ENCODE results near the gene RUNX3.
A peak's percentile ranks its signal among the peaks of the same experiment; 100 is the strongest.

The RUNX3 gene

GRCh38 chr1:24935615-24936484 is 5.8 kb upstream of the RUNX3 start:
- DNase-seq (ENCODE audit: low spot score) = peak; percentile 62
- TF ChIP-seq CTCF (IDR thresholded peaks at IDR 0.05; ENCODE audit: extremely low read depth, missing control alignments) = no peak

GRCh38 chr1:24935196-24935526 is 5.1 kb upstream of the RUNX3 start:
- DNase-seq (ENCODE audit: low spot score) = no peak
- no peak for TF ChIP-seq CTCF (IDR thresholded peaks at IDR 0.05; ENCODE audit: extremely low read depth, missing control alignments)

- DNase-seq (ENCODE audit: low spot score) = no peak
Measured at GRCh38 chr1:24934310-24935195, 4.5 kb upstream of the RUNX3 start.

GRCh38 chr1:24933468-24933867 is 3.4 kb upstream of the RUNX3 start:
- DNase-seq (ENCODE audit: low spot score) = no peak
- no peak for TF ChIP-seq CTCF (IDR thresholded peaks at IDR 0.05; ENCODE audit: extremely low read depth, missing control alignments)

More at GRCh38 chr1:24934310-24935195, 4.5 kb upstream of the RUNX3 start:
- TF ChIP-seq CTCF (IDR thresholded peaks at IDR 0.05; ENCODE audit: extremely low read depth, missing control alignments) = no peak

GRCh38 chr1:24932725-24933294 is 2.7 kb upstream of the RUNX3 start:
- DNase-seq (ENCODE audit: low spot score) = no peak
- no peak for TF ChIP-seq CTCF (IDR thresholded peaks at IDR 0.05; ENCODE audit: extremely low read depth, missing control alignments)

GRCh38 chr1:24932284-24932683 is 2.2 kb upstream of the RUNX3 start:
- DNase-seq (ENCODE audit: low spot score) = peak; percentile 88
- TF ChIP-seq CTCF (IDR thresholded peaks at IDR 0.05; ENCODE audit: extremely low read depth, missing control alignments) = peak; percentile 89
